ENCODE measurements around the gene IL1A.

The IL1A gene

DNA sequence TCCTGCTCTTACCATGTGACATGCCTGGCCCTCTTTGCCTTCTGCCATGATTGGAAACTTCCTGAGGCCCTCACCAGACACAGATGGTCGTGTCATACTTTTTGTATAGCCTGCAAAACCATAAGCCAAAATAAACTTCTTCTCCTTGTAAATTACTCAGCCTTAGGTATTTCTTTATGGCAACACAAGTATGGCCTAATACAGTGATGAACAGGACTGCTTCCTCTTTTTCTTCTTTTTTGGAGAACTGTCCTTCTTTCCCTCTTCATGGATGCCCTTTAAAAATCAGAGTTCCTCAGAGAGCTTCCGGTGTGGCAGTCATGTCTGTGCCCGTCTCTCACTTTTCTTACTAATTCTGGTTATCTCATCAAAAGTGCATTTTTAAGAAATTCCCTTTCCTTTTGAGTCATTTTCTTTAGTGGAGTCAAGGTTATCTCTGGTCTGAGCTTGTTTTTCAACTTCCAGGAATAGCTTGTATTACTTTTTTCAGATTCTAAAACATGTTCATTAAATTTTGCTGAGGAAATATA lies 9.2 kb upstream of the IL1A start:
- no peak for DNase-seq

DNA sequence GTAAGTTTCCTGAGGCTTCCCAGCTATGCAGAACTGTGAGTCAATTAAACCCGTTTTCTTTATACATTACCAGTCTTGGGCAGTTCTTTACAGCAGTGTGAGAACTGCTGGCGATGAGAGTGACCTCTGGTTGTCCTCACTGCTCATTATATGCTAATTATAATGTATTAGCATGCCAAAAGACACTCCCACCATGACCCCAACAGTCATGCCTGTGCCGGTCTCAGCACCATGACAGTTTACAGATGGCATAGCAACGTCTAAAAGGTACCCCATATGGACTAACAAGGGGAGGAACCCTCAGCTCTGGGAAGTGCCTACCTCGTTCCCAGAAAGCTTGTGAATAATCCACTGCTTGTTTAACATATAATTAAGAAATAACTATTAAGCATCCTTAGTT lies 8.1 kb upstream of the IL1A start:
- no peak for DNase-seq

DNA sequence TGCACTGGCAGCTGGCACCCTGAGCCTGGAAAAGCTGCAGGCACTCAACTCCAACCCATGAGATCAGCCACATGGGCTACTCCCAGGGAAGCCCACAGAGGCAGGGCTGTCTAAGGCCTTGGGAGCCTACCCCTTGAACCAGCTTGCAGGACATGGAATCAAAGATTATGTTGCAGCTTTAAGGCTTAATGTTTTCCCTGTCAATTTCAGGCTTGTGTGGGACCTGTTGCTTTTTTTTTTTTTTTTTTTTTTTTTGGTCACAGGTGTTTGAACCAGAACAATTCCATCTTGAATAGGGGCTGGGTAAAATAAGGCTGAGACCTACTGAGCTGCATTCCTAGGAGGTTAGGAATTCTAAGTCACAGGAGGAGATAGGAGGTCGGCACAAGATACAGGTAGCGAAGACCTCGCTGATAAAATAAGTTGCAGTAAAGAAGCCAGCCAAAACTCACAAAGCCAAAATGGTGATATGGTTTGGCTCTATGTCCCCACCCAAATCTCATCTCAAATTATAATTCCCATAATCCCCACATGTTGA lies 7.5 kb upstream of the IL1A start:
- DNase-seq = no peak

DNA sequence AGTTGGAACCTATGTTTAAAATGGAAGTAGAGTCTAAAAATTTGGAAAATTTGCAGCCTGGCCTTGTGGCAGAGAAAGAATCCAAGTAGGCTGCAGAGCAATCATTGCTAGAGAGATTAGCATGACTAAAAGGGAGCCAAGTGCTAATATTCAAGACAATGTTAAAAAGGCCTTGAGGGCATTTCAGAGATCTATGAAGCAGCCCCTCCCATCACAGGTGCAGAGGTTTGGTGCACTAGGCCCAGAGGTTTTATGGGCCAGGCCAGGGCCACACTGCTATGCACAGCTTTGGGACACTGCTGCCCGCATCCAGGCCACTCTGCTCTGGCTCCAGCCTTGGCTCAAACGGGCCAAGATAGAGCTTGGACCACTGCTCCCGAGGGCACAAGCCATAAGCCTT lies 6.7 kb upstream of the IL1A start:
- DNase-seq = no peak

DNA sequence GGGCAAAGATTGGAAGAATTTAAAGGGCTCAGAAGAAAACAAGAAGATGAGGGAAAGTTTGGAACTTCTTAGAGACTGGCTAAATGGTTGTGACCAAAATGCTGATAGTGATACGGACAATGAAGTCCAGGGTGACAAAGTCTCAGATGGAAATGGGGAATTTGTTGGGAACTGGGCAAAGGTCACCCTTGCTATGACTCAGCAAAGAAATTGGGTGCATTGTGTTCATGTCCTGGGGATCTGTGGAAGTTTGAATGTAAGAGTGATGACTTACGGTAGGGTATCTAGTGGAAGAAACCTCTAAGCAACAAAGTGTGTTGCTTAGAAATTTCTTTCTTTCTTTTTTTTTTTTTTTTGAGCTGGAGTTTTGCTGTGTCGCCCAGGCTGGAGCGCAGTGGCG lies 6.0 kb upstream of the IL1A start:
- DNase-seq = no peak

DNA sequence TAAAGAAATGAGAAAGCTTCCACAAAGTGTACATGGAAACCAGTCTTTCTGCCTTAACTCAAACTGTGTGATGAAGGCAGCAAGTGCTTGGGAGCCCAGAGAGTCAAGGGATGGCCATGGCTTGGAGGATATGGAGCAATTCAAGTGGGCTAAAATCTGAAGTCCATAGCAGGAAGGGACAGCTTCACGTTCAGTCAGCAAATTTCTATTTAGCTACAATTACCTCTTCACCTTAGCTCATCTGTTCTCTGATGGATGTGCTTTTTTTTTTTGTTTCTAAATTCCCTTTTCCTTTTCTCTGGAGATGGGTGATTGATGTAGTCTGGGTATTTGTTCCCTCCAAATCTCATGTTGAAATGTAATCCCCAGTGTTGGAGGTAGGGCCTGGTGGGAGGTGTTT lies 4.9 kb upstream of the IL1A start:
- DNase-seq = no peak

DNA sequence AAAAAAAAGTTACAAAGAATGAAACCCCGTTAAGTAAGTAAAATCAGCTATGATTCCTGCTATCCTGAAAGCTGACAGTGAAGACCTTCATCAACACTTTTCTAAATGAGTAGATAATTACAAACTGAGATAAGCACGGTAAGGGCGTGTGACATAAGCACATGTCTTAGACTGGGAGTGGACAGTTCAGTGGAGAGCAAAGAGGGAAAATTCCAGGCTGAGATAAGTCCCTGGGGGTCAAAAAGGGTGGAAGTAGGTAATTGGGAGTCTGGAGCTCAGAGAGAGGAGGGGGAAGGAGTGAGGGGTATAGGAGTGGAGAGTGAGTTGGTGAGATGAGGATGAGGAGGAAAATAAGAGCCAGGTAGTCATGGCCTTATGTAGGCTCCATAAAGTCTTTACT lies 4.4 kb upstream of the IL1A start:
- no peak for DNase-seq

DNA sequence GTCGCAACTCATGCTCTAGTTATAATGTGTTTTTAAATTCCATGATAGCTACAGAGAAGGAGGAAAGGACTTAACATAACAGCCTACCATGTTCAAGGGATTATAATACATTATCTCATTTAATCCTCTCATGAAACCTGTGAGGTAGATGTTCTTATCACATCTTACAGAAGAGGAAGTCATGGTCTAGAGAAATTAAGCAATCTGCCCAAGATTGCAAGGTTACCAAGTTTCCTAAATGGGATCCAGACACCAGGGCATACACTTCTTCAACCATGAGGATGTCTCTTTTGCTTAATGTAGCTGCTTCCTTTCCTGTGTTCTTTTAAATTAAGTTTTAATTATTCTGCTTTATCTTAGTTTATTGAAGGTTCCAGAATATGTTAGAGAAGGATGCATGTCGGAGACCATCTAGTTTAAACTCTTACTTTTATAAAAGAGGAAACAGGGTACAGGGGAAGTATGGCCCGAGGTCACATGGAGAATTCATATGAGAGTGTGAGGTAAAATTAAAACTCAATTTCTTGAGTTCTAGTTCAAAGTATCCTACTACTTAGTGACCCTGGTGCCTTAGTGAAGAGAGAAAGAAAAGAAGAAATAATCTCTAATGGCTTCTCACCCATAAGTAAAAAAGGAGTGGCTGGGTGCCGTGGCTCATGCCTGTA lies 3.6 kb upstream of the IL1A start:
- DNase-seq = no peak

DNA sequence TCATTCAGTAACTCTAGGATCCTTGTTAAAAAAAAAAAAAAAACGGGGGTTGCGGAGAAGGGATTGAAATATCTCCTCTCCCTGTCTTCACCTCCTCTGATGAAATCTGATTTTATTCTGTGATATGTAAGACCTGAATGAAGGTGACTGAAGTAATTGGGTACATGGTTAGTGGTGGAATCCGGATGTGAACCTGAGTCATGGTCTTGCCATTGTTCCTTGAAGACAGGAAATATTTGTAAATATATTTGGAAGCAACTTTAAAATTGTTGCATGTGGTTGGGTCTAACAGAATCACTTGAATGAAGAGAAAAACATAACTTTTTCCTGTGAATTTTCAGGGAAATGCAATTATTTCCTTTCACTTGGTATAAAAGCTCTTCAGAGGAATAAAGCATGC lies 3.0 kb upstream of the IL1A start:
- DNase-seq = no peak

DNA sequence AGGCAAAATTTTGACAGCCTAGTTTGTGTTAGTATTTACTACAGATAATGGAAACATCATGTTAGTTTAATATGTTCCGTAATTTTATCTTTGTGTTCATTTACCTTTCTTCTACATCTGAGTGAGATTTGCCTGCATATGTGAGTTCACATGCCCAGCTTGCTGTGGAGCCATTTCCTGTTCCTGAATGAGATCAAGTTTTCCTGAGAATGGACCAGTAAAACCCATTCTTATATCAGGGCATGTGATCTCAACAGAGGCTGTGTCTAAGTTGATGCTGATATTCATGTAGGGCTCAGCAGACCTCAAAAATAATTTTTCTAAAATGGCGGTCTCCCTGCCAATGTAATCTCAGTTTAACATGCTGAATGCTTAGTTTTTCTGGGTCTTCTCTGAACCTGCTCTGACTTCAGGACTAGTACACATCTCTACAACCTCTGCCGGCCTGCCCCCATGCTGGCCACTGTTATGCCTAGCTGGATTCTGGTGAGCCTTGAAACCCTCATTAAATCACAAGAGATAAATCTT lies 1.0 kb downstream of the IL1A start:
- DNase-seq = no peak

DNA sequence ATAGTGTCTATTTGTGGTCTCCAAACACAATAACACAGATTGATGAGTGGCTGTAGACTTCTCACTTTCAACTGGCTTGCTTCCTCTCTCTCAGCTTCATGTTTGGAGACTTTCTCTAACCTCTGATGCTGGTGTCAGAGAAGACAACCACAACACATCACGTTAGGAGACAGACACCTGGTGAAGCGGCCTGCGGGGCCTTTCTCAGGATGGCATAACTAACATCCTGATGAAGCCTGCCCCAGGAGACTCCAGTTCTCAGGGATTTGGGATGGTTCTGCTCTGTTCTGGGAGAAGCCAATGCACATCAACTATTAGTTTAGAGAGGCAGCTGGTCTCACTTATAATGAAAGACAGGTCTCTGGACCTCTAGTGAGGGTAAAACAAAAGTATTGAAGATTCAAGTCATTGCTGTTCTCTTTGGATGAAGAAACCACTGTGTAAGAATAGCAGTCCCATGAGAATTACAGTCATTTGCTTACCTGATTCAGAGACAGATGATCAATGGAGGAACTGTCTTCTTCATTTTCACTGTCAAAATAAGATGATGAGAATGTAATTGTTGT lies 2.0 kb downstream of the IL1A start:
- DNase-seq = no peak

DNA sequence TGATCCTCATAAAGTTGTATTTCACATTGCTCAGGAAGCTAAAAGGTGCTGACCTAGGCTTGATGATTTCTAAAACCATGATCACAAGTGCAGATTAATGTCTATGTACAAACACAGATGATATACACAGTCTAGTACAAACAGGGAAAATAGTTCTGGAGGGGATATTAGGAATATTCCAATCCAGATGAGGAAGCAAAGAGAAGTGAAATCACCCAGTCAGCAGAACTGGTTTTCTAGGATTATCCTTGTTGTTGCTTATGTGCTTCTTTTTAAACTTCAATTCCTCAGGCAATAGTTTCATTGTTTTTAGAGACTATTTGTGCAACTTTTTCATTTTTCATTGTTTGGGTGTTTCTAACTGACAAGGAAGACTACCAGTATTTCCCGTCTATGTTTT lies 4.7 kb downstream of the IL1A start:
- DNase-seq = no peak

DNA sequence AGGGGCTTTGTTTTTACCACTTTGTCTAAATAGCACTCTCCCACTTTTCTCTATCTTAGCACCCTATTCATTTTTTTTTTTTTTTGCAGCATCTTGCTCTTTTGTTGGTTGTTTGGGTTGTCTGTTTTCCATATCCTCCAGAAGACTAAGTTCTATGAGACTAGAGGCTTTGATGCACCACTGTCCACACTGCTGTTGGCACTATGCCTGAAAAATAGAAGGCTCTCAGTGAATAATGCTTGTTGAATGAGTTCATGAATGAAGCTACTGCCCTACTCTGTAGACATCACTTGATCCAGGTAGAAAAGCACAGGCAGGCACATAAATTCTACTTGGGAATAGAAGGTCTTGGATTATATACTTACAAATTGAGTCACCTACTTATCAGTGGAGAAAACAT lies 7.3 kb downstream of the IL1A start:
- DNase-seq = no peak

DNA sequence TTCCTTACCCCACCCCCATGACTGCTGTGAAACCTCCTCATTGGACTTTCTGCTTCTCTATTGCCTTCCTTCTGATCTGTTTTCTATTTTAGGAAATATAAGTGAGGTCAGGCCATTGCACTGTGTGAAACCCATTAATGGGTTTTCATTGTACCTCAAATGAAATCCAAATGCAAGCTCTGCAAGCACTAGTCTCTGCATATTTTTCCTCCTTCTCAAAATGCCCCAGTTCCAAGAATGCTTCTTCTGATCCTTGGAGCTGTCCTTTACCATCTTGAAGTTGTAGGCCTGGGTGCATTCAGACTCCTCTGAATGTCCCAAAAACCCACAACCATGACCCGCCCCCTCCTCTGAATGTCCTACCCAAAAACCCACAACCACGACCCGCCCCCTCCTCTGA lies 8.2 kb downstream of the IL1A start:
- no peak for DNase-seq

DNA sequence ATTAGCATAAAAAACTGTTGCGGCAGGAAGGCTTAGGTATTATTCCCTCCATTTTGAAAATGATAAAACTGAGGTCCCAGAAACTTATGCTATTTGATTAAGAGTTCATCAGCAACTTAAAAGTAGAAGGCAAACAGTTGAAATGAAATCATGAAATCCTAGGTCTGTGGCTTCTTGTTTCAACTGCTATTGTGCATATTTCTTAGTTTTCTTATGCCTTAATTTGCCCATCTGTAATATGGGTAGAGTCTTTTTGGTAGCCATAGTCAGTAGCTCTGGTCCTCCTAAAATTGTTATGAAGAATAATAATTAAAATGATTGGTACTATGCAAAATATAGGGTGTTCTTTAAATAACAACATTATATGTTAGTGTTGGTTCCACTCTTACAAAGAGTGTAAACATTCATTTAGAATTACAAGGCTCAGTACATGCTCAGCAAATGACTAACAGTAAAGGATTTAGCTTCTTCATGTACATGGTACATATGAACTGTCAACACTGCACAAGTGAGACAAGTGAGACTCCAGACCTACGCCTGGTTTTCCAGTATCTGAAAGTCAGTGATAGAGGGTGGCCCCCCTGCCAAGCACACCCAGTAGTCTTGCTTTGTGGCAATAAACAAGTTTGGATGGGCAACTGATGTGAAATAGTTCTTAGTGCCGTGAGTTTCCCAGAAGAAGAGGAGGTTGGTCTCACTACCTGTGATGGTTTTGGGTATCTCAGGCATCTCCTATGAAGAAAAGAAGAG lies 9.6 kb downstream of the IL1A start:
- no peak for DNase-seq

DNA sequence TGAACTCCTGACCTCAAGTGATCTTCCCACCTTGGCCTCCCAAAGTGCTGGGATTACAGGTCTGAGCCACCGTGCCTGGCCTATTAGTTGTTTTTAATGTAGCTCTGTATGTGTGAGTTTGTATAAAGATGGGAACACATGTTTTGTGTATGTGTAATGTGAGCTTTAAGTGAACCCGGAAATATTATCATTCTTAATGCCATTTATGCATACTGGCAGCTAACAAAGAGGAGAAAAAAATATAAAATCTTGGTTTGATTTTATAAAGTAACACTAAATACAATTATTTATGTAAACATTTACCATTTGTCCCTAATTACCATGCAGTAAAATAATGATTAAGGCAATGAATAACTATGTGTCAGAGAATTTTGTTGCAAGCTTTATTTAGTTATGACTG lies 10.7 kb downstream of the IL1A start:
- DNase-seq = no peak

DNA sequence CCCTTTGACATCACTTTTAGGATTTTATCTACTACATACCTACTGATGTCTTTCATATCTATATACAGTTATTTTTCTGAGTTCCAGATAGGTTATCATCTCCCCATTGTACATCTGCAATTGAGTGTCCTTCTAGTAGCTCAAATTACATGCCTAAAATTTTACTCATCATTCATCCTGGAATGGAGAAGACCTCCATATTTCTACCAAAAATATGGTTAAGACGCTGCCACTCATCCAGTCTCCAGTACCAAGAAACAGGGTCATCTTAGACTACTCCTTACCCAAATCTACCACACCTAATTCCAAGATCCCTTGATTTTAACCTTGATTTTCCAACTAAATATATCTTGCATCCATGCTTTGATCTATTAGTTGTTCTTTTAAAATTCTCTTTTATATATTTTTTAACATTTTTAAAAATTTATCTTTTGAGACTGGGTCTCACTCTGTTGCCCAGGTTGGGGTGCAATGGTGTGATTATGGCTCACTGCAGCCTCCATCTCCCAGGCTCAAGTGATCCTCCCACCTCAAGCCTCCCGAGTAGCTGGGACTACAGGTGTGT lies 11.3 kb downstream of the IL1A start:
- DNase-seq = no peak

DNA sequence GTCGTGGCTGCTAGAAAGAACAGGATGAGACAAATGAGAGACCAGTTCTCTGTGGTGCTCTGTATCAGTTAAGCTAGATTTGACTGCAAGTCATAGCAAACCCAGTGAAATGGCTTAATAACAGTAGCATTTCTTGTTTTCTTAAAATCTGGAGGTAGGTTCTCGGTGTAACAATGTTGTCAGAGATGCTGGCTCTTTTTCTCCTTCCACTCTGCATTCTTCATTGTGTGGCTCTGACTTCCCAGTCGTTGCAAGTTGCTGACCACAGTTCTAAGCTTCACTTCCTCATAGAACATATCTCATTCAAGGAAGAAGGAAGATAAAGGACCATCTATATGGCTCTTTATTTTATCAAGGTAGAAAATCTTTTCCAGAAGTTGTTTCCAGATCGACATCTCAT lies 12.0 kb downstream of the IL1A start:
- DNase-seq = no peak

DNA sequence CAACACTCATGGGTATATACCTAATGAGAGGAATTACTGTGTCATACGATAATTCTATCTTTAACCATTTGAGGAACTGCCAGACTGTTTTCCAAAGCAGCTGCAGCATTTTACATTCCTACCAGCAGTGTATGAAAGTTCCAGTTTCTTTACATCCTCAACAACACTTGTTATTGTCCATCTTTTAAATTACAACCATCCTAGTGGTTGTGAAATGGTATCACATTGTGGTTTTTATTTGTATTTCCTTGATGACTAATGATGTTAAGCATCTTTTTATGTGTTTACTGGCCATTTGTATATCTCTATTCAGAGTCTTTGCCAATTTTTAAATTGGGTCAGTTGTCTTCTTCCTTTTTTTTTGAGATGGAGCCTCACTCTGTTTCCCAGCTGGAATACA lies 15.9 kb downstream of the IL1A start:
- DNase-seq = no peak

DNA sequence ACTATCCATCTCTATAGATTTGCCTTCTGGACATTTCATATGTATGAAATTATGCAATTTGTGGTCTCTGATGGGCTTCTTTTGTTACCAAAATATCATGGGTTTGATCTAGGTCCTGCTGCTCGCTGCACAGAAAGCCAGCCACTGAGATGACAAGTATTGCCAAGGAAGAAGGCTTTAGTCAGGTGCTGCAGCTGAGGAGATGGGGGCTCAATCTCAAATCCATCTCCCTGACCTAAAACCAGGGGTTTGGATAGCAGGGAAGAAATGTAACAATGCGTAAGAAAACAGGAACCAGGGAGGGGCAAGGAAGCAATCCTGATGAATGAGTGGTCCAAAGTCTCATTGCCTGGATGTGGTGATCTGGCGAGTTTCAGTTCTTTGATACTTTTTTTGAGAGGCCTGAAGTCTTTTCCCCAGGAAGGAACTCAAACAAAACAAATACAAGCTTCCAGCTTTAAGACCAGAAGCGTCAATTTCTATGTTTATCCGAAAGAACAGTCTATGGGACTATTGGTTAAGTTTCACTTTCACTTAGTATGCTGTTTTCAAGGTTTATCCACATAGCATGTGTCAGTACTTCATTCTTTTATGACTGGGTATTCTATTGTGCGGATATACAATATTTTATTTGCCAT lies 16.5 kb downstream of the IL1A start:
- no peak for DNase-seq

DNA sequence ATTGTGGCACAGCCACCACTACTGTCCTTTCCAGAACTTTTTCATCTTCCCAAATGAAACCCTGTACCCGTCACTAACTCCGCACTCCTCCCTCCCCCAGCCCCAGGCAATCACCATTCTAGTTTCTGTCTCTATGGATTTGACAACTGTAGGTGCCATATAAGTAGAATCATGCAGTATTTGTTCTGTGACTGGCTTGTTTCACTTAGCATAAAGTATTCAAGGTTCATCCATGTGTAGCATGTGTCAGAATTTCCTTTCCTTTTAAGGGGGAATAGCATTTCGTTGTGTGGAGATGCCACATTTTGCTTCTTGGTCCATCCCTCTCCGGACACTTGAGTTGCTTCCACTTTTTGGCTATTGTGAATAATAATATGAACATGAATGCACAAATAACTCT lies 19.0 kb downstream of the IL1A start:
- no peak for DNase-seq
